NCI-H2081 treated with DMSO at 0.1 percent for 48 hours (cell line): ENCODE results near the gene TMPRSS11B.
"Not testable (repeated sequence)": the region's sequence is repeated elsewhere in the genome, so short reads cannot be mapped to it uniquely, and the experiment has no call there.

Source experiments
- DNase-seq: peaks from one replicate; lab custom pipeline; 2025; lab: John Stamatoyannopoulos, UW

Gene TMPRSS11B, protein sequence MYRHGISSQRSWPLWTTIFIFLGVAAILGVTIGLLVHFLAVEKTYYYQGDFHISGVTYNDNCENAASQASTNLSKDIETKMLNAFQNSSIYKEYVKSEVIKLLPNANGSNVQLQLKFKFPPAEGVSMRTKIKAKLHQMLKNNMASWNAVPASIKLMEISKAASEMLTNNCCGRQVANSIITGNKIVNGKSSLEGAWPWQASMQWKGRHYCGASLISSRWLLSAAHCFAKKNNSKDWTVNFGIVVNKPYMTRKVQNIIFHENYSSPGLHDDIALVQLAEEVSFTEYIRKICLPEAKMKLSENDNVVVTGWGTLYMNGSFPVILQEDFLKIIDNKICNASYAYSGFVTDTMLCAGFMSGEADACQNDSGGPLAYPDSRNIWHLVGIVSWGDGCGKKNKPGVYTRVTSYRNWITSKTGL

GRCh38 chr4:68245594-68245993 lies at the start of gene TMPRSS11B:
TMPRSS11B (minus strand) TSS chr4:68245694; CDS start chr4:68245558, 136 bp downstream.
- no peak for DNase-seq

- DNase-seq = no peak
These were observed 45.8 kb upstream of the TMPRSS11B start for GRCh38 chr4:68291256-68291655.

DNA sequence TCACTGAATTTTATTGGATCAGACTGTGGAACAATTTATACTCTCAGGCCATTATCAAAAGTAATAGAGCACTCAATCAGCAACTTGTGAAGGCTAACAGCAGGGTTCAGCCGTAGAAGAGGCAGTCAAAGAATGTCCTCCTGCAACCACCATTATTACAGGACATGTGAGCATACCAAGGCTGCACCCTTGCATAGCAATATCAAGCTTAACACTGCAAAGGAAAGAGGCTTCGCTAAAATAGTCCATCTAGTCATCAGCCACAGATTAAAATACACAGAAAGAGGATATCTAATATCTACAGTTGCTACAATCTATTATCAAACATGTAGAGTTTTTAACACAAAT lies 42.9 kb upstream of the TMPRSS11B start:
- no peak for DNase-seq

- DNase-seq = no peak
These were observed 42.4 kb upstream of the TMPRSS11B start for GRCh38 chr4:68287704-68288392.

DNA sequence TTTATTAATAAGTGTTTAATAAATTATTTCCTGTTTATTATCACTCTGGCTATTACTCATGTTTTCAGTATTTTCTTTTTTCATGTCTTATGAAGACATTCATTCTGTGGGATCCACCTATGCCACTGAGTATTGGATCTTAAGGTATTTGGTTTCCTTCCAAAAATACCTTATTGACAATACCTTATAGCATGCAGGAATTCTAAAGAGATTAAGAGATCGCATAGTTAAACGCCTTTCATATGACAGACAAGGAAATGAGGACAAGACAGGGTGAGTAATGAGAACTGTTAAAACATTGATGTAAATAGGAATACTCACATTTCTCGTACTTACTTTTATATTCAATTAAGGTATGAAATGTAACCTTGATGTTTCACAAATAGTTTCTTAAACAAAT lies 38.2 kb upstream of the TMPRSS11B start:
- DNase-seq = no peak

GRCh38 chr4:68283095-68283494 lies 37.6 kb upstream of the TMPRSS11B start:
- DNase-seq = no peak

DNA sequence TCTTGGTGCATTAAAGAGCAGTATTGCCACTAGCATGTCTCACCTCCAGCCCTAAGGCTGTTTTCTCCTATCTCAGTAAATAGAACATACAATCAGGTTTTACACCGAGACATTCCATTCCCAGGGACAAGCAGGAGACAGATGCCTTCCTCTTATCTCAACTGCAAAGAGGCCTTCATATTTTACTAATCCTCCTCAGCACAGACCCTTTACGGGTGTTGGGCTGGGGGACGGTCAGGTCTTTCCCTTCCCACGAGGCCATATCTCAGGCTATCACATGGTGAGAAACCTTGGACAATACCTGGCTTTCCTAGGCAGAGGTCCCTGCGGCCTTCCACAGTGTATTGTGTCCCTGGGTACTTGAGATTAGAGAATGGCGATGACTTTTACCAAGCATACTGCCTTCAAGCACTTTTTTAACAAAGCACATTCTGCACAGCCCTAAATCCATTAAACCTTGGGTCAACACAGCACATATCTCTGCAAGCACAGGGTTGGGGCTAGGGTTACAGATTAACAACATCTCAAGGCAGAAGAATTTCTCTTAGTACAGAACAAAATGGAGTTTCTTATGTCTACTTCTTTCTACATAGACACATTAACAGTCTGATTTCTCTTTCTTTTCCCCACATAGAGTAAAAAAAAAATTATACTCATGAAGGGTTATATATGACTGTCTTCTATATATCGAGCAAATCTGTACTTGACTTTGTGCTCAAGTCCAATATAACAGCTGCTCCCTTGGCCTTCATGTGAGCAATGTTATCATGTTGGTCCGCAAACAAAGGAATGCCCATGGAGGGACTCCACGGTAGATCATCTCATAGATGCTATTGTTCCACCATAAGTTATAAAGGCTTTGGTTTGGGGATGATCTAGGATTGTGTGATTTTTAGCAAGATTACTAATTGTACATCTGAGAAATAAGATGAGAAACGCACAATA lies 36.6 kb upstream of the TMPRSS11B start:
- not testable (repeated sequence) for DNase-seq

DNA sequence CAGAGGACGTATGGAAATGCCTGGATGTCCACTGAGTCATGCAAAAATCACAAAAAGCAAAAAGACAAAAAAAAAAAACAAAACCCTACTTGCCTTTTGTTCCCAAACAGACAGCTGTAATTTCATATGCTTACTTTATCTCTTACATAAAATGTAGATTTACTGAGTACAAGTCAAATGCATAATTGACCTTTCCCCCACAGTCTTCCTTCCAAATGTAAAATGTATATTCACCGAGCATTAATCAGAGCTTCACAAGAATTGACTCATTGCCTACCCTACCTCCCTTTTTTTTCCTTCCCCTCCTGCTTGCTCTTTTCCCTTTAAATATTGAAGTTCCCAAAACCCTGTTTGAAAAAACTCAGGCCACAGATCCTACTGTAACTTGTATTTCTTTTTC lies 32.5 kb upstream of the TMPRSS11B start:
- DNase-seq = no peak

DNA sequence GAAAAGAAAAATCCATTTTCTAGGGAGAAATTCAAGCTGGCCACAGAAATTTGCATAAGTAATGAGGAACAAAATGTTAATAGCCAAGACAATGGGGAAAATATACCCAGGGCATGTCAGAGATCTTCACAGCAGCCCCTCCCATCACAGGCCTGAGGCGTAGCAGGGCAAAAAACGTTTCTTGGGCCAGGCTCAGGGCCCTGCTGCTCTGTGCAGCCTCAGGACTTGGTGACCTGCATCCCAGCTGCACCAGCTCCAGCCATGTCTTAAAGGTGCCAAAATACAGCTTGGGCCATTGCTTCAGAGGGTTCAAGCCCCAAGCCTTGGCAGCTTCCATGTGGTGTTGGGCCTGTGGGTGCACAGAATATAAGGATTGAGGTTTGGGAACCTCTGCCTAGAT lies 32.1 kb upstream of the TMPRSS11B start:
- no peak for DNase-seq

DNA sequence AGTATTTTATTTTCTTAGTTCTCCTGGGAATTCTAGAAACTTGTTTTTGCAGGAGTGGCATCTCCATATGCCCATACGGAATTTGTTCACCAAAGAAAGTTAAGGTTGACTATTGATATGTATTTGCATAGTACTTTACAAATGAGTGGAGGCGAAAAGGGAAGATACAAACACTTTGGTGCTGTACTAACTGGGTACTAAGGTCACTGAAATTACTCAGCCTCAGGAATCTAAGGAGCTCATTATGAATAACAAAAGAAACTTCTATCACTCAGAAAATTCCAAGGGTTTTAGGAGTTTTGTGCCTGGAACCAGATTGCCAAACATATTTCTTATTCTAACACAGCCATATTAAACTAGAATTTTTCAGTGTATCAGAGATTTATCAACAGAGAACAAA lies 27.4 kb upstream of the TMPRSS11B start:
- DNase-seq = no peak

DNA sequence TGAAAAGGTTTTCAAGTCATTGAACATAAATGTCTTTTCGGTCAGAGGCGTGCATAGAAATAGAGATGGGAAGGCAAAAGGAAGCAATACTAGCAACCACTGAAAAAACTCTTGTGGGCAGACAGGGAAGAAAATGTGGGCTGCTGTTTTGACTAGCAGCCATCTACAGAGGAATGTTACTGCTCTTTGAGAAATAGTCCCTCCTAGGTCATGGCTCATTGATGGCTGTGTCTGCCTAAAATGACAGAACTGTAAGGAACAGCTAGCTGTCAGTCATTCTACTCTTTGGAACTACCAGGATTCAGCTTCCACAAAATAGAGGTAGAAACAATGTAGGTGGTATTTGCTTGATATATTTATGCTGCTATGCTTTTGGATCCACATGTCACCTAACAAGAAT lies 26.9 kb upstream of the TMPRSS11B start:
- no peak for DNase-seq

DNA sequence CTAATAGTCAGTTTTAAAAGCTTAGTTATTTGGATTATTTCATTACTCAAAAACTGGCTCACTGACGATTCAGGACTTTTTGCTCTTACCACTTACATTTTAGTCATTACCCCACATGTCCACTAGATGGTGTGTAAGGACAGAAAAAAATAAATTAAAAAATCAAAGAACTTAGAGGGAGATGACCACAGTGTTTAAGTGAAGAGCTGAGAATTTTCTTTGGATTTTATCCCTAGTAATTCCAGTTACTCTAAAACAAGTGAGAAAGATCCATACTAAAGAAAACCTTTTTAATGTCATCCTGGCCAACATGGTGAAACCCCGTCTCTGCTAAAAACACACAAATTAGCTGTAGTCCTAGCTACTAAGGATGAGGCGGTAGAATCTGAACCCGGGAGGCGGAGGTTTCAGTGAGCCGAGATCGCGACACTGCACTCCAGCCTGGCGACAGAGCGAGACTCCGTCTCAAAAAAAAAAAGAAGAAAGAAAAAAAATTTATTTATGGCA lies 26.4 kb upstream of the TMPRSS11B start:
- no peak for DNase-seq

DNA sequence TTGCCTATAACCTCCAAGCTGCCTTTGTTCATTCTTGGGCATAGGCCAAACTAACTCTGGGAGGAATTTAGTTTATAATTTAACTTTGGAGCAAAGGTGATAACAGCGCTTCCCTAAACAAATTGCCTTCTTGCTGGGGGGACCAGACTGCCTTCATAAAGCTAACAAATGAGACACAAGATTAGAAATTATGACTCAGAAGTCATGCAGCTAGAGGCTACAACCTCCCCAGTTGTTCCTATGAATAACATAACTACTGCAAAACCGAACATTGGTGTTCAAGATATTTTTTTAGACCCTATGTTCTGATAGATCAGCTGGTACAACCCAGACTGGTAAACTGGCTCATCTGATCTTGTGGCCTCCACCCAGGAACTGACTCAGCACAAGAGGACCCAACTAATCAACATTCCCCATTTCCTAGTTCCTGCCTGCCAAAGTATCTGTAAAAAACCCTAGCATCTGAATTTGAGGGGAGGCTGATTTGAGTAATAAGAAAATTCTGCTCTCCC lies 22.0 kb upstream of the TMPRSS11B start:
- DNase-seq = no peak

DNA sequence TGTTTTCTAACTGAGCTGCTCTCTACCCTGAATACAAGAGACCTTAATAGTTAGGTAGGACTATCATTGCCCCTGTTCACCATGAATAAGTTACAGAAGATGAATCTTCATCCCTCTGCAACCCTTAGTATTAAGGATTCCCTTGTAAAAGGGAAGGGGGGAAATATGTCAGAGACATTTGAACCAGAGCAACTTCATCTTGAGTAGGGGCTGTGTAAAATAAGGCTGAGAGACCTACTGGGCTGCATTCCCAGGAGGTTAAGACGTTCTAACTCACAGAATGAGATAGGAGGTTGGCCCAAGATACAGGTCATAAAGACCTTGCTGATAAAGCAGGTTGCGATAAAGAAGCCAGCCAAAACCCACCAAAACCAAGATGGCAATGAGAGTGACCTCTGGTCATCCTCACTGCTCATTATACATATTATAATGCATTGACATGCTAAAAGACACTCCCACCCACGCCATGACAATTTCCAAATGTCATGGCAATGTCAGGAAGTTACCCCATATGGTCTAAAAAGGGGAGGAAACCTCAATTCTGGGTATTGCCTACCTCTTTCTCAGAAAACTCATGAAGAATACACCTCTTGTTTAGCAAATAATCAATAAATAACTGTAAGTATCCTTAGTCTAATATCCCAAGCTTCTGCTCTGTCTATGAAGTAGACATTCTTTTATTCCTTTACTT lies 19.5 kb upstream of the TMPRSS11B start:
- DNase-seq = no peak

DNA sequence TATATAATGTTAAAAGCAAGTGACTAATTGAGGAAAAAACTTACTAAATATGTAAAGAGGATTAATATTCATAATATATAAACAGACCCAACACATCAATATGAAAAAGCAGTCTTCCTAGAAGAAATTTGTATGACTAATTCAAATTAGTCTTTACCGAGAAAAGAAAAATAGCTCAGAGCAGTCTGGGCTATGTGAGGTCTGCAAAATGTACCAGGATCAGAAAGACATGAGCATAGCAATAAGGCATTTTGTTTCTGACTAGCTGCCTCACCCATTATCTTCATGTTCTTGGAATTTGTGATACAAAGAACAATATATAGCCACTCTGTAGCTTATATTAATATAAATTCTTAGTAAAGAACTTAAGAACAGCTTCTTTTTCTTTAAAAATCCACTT lies 13.7 kb upstream of the TMPRSS11B start:
- no peak for DNase-seq

DNA sequence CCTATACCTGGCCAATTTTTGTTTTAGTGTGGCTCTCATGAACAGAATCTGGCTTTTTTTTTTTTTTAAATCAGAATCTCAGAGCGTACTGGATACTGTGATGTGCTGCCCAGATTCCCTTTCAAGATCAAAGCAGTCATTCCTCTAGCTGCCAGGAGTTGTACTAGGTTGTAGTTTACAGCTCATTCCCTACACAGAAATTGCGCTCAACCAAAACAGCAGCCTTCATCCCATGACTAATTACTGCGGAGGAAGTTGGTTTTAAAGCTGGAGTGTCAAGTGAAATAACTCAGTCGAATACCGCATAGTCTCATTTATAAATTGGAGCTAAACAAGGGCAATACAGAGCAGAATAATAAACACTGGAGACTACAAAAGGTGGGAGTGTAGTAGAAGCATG lies 12.2 kb upstream of the TMPRSS11B start:
- DNase-seq = no peak

DNA sequence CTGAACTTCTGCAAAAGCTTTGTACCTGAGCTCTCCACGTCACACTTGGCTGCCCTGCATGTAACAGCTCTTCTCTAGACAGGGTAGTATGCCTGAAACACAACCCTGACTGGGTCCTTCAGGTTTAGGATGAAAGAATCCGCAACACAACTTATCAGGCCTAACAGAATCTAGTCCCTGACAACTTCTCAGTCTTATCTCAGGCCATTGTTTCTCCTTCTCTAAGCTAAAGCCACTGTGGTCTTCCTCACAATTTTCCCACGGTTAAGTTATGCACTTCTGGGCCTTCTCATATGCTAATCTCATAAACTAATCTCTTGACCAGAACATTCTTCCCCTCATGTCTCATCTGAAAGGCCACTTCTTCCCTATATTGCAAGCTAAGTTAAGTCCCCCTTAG lies 10.8 kb upstream of the TMPRSS11B start:
- no peak for DNase-seq

DNA sequence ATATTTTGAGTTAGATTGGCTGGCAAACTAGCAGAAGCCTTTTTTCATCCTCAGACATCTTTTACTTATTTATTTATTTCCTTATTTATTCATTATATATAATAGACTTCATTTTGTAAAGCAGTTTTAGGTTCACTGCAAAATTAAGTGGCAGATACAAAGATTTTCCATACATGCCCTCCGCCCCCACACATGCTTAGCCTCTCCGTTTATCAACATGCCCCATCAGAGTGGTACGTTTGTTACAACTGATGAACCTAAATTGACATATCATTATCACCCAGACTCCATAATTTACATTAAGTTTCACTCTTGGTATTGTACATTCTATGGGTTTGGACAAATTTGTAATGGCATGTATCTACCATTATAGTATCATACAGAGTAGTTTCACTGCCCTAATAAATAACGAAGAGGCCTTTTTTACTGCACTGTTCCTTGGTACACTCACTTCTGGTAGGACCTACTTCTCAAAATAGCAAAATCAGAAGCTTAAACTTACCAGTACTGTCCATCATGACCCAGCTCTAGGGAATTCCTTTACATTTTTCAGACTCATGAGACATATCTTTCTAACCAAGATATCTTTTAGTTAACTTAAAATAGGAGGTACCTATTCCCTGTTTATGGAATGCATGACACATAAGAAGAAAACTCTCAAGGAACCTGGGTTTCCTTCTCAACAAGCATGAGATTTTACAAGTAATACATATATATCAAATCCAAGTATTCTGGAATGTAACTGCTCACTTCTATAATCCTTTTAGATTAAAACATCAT lies 4.8 kb upstream of the TMPRSS11B start:
- DNase-seq = no peak

GRCh38 chr4:68249434-68249833 lies 3.9 kb upstream of the TMPRSS11B start:
- DNase-seq = no peak

DNA sequence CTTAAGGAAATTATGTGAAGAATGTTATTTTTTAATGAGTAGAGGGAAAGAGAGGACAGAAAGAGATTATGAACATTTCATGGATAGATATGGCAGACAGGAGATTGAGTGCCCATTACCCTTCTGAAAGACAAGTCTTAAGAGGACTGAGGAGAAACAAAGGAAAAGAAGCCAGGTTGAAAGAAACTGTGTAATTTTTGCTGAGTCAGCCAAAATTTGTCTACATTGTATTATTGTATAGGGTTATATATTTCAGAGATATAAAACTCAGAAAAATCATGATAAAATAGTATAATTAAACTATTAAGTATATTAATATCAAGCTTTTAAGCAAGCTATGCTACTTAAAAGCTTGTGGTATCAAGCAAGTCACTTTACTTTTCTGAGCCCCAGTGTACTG lies 4.9 kb downstream of the TMPRSS11B start:
- DNase-seq = no peak

GRCh38 chr4:68228568-68228967 lies 16.9 kb downstream of the TMPRSS11B start:
- no peak for DNase-seq
